ENCODE data around the gene SORL1-AS1.

The SORL1-AS1 gene

GRCh38 chr11:121473064-121473777 is 20.5 kb upstream of the SORL1-AS1 start:
- Histone ChIP-seq H3K4me3 (no peak overlapping the region), H3K27me3 (replicated peaks in 1 of 7) (no peaks in the 10 kb centered on the region), H3K27ac (no peak overlapping the region), H3K4me1 (peaks cover 0 to 85% (median 16%) of the 10 kb centered on the region in 6 donors), H3K36me3 (peaks cover 0 to 72% (median 4%) of the 10 kb centered on the region in 6 donors), H3K9me3 (no peaks in the 10 kb centered on the region)
- no peak for TF ChIP-seq POLR2A (IDR thresholded peaks at IDR 0.05)
- TF ChIP-seq POLR2AphosphoS5 (IDR thresholded peaks at IDR 0.05), result no peak
- TF ChIP-seq, protein P1, sequence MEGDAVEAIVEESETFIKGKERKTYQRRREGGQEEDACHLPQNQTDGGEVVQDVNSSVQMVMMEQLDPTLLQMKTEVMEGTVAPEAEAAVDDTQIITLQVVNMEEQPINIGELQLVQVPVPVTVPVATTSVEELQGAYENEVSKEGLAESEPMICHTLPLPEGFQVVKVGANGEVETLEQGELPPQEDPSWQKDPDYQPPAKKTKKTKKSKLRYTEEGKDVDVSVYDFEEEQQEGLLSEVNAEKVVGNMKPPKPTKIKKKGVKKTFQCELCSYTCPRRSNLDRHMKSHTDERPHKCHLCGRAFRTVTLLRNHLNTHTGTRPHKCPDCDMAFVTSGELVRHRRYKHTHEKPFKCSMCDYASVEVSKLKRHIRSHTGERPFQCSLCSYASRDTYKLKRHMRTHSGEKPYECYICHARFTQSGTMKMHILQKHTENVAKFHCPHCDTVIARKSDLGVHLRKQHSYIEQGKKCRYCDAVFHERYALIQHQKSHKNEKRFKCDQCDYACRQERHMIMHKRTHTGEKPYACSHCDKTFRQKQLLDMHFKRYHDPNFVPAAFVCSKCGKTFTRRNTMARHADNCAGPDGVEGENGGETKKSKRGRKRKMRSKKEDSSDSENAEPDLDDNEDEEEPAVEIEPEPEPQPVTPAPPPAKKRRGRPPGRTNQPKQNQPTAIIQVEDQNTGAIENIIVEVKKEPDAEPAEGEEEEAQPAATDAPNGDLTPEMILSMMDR (IDR thresholded peaks at IDR 0.05 in 8 of 11, conservative IDR thresholded peaks at IDR 0.05 in 3 of 11), result no peak
- WGBS, 5 donors, result 82 to 90% (median 87%) methylated on average over 8 of the region's 8 CpGs
- no peak for DNase-seq
- intact Hi-C loops (cut with DNase I; ENCODE audit: low total_unique reads), result no loop called here

DNA sequence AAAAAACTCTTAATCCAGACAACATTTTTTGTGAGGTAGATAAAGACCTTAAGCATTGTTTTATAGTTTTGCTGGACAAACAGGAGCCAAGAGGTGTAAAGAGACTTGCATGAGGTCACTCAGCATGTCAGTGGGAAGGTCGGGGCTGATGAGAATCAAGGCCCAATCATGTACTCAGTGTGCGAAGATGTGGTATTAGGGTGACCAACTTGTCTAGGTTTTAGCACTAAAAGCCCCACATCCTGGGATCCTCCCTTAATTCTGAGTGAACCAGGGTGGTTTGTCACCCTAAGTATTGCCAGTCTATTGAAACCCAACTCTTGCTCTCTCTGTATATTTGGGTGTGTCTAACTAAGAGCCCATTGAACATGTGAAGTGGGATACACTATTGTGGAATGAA is 19.5 kb upstream of the SORL1-AS1 start:
- Histone ChIP-seq H3K27ac (peak overlapping the region in 1 of 8 donors; percentile 4), H3K9me3 (no peaks in the 10 kb centered on the region), H3K4me3 (no peak overlapping the region), H3K4me1 (peaks cover 0 to 88% (median 25%) of the 10 kb centered on the region in 6 donors), H3K27me3 (replicated peaks in 1 of 7) (no peaks in the 10 kb centered on the region), H3K36me3 (peaks cover 0 to 63% (median 4%) of the 10 kb centered on the region in 6 donors)
- no peak for DNase-seq
- TF ChIP-seq, protein P1 (IDR thresholded peaks at IDR 0.05 in 8 of 11, conservative IDR thresholded peaks at IDR 0.05 in 3 of 11), result no peak
- TF ChIP-seq POLR2AphosphoS5 (IDR thresholded peaks at IDR 0.05), result no peak
- TF ChIP-seq POLR2A (IDR thresholded peaks at IDR 0.05), result no peak
- intact Hi-C loops (cut with DNase I; ENCODE audit: low total_unique reads), result no loop called here
- 77 to 90% (median 84%) methylated on average over 2 of the region's 2 CpGs for WGBS, 5 donors

DNA sequence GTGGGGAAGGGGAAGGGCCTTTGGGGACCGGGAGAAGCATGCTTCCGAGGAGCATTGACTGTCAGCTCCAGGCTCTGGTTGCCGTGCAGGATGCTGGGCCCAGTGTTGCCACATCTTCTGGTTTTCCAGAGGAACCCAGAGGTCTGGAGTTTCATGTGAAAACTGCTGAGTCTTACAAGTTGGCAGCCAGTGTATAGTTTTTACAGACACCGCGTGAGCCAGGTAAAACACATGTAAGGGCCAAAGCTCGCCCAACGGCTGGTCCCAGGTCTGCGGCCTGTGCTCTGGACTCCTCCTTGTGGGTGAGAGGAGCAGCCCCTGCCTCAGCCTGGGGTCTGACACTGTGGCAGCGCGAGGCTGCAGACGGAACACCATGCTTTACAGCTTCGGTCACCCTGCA is 18.4 kb upstream of the SORL1-AS1 start:
- intact Hi-C loops (cut with DNase I; ENCODE audit: low total_unique reads), result no loop called here
- WGBS, 5 donors, result 79 to 94% (median 82%) methylated on average over 11 to 12 of the region's 12 CpGs
- no peak overlapping the region for H3K27ac ChIP-seq
- H3K4me1 ChIP-seq, result peaks cover 2 to 90% (median 35%) of the 10 kb centered on the region in 6 donors
- peaks cover 0 to 57% (median 4%) of the 10 kb centered on the region in 6 donors for H3K36me3 ChIP-seq
- no peaks in the 10 kb centered on the region for H3K27me3 ChIP-seq (replicated peaks in 1 of 7)
- H3K4me3 ChIP-seq, result no peak overlapping the region
- no peak for DNase-seq
- H3K9me3 ChIP-seq, result no peaks in the 10 kb centered on the region
- TF ChIP-seq POLR2AphosphoS5 (IDR thresholded peaks at IDR 0.05), result peak in 1 of 3 donors; percentile 37
- TF ChIP-seq POLR2A (IDR thresholded peaks at IDR 0.05), result no peak

DNA sequence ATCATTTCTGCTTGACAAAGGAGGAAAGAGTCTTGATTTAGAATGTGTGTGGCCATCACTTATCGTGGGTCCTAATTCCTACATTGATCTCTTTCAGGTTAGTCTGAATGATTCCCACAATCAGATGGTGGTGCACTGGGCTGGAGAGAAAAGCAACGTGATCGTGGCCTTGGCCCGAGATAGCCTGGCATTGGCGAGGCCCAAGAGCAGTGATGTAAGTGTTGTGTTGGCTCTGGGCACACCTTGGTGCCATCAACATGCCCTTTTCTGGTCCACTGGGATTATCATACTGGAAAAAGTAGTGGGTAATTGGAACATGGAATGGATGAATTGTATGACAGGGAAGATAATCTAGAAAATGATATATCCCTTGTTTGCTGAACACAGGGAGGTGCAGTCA is 17.1 kb upstream of the SORL1-AS1 start:
- WGBS, 5 donors, result 85 to 92% (median 90%) methylated on average over 5 of the region's 5 CpGs
- H3K27me3 ChIP-seq (replicated peaks in 1 of 7), result no peaks in the 10 kb centered on the region
- intact Hi-C loops (cut with DNase I; ENCODE audit: low total_unique reads), result no loop called here
- H3K4me3 ChIP-seq, result no peak overlapping the region
- no peaks in the 10 kb centered on the region for H3K9me3 ChIP-seq
- H3K27ac ChIP-seq, result no peak overlapping the region
- DNase-seq, result no peak
- H3K36me3 ChIP-seq, result peaks cover 0 to 47% (median 4%) of the 10 kb centered on the region in 6 donors
- peaks cover 7 to 100% (median 48%) of the 10 kb centered on the region in 6 donors for H3K4me1 ChIP-seq
- TF ChIP-seq POLR2A (IDR thresholded peaks at IDR 0.05), result no peak
- TF ChIP-seq, protein P1 (IDR thresholded peaks at IDR 0.05 in 8 of 11, conservative IDR thresholded peaks at IDR 0.05 in 3 of 11), result no peak
- no peak for TF ChIP-seq POLR2AphosphoS5 (IDR thresholded peaks at IDR 0.05)
